IPS-18c (cell line): ENCODE measurements around the gene XCL1.

Experiments used
- H3K4me3 ChIP-seq: 2 replicates; pipeline ENCODE4 v1.7.0; 2013; ENCODE audit warnings: low read depth, mild to moderate bottlenecking, low read length, moderate library complexity; ENCODE audit not compliant: insufficient read depth
- H3K9me3 ChIP-seq: one replicate; pipeline ENCODE4 v1.6.1; 2013; ENCODE audit warnings: mild to moderate bottlenecking, low read length, moderate library complexity; ENCODE audit not compliant: control insufficient read depth, insufficient read depth

Gene XCL1

GRCh38 chr1:168617974-168618750 lies 41.8 kb downstream of the XCL1 start:
- no peak overlapping the region for H3K4me3 ChIP-seq
- H3K9me3 ChIP-seq, result no peaks in the 10 kb centered on the region

- Histone ChIP-seq H3K9me3 (no peaks in the 10 kb centered on the region), H3K4me3 (no peak overlapping the region)
These were observed 42.5 kb downstream of the XCL1 start for GRCh38 chr1:168618886-168619285.

GRCh38 chr1:168621356-168621755 lies 45.0 kb downstream of the XCL1 start:
- no peaks in the 10 kb centered on the region for H3K9me3 ChIP-seq
- H3K4me3 ChIP-seq, result no peak overlapping the region

GRCh38 chr1:168623003-168623828 lies 46.8 kb downstream of the XCL1 start:
- no peak overlapping the region for H3K4me3 ChIP-seq
- no peaks in the 10 kb centered on the region for H3K9me3 ChIP-seq

- no peaks in the 10 kb centered on the region for H3K9me3 ChIP-seq
- H3K4me3 ChIP-seq, result no peak overlapping the region
These were observed 47.4 kb downstream of the XCL1 start for GRCh38 chr1:168623831-168624230.

DNA sequence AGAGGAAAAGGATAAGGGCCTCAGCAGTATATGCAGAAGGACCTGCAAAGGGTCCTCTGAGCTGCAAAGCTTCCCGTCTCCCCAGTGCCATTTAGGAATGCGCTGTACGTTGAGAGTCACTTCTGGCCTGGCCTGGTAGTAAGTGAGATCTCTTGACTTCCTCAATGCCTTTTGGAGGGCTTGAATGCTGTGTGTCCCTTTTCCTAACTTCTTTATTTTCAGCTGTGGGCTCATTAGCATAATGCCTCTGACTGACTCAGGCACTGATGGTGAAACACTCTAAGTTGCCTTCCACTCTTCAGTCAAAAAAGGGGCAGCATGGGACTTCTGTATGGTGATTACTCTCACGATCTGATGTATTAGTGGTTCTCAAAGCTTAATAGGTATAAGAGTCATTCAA lies 49.9 kb downstream of the XCL1 start:
- Histone ChIP-seq H3K9me3 (no peaks in the 10 kb centered on the region), H3K4me3 (no peak overlapping the region)

DNA sequence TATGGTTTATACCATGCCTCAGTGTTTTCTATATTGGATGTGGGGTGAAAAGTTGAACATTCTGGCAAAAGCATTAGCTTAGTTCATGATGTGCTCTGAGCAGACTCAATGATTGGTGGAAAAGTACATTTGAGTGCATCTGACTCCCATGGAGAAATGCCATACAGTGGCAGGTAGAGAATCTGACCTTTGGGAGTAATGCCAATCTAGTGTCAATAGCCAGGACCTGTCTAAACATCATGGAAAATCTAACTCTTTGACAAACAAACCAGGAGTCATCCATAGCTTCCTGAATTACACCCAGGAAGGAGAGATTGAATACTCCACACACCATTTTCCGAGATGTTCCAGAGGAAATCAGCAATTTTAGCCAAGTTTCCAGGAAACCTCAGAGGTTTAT lies 51.0 kb downstream of the XCL1 start:
- H3K9me3 ChIP-seq, result no peaks in the 10 kb centered on the region

GRCh38 chr1:168628807-168629206 lies 52.4 kb downstream of the XCL1 start:
- Histone ChIP-seq H3K4me3 (no peak overlapping the region), H3K9me3 (no peaks in the 10 kb centered on the region)

More for the DNA sequence above, 51.0 kb downstream of the XCL1 start:
- no peak overlapping the region for H3K4me3 ChIP-seq

- no peak overlapping the region for H3K4me3 ChIP-seq
- H3K9me3 ChIP-seq, result no peaks in the 10 kb centered on the region
These were observed 53.1 kb downstream of the XCL1 start for GRCh38 chr1:168629466-168629865.
